Inflammatory macrophage treated with lipopolysaccharide for 1 hour (primary cell): ENCODE data around the gene MRPL51.

Experiments
- DNase-seq, 2 donors: peaks; one replicate each; pipeline ENCODE4 v3.0.0-alpha.2; 2020 to 2022

Gene MRPL51

DNA sequence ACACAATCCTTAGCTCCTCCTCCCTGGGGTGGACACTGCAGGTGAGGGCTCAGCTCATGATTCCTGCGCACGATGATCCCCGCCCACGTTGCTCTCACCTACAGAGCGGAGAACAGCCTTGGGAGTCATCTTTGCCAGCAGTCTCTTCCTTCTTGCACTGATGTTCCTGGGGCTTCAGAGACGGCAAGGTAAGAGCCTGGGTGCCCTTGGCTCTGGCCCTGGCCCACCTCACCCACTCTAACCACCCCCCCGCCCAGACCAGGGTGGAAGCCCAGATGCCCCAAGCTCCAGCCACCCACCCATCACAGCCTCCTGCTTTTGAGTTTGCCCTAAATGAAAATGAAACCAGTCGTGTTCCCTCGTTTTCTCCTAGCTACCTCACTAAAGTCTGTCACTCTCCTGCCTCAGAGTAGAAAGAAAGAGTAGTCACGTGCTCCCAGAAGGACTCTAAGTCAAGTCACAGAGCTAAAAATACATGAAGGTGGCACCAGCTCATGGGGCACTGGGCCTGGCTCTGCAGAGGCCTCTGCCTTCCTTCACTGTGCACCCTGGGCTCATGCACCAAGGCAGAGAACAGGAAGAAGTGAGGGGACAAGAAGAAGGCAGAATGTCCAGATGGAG is 32.2 kb downstream of the MRPL51 start:
- DNase-seq = peak in 1 of 2 donors; percentile 31

DNA sequence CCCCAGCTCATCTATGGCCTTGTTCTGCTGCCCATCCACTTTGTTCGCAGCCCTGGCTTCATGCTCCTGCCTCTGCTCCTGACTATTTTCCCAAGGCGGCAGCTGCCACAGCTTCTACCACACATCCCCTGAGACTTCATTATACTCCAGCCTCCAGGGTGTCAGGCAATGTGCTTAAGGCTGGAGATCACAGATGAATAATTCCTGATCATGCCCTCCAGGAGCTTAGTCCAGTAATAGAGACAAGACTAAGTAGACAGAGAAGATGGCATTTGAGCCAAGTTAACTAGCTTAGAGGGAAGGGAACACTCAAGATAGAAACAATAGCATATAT is 34.1 kb downstream of the MRPL51 start:
- no peak for DNase-seq

DNA sequence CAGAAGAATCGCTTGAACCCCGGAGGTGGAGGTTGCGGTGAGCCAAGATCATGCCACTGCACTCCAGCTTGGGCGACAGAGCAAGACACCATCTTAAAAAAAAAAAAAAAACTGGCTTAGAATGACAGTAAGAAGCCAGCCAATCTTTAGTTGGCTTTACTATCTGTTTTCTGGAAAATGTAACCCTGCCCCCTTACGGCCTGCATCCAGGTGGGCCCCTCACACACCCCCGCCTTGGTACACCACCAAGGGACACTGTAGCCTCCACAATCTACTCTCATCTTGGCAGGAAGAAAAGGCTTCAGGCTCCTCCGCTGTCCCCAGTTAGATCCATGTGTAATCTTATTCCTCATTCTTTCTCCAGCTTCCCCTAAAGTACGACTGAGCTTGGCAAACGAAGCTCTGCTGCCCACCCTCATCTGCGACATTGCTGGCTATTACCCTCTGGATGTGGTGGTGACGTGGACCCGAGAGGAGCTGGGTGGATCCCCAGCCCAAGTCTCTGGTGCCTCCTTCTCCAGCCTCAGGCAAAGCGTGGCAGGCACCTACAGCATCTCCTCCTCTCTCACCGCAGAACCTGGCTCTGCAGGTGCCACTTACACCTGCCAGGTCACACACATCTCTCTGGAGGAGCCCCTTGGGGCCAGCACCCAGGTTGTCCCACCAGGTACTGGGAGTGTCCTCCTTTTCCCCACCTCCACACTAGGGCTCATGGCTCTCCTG is 34.6 kb downstream of the MRPL51 start:
- no peak for DNase-seq

DNA sequence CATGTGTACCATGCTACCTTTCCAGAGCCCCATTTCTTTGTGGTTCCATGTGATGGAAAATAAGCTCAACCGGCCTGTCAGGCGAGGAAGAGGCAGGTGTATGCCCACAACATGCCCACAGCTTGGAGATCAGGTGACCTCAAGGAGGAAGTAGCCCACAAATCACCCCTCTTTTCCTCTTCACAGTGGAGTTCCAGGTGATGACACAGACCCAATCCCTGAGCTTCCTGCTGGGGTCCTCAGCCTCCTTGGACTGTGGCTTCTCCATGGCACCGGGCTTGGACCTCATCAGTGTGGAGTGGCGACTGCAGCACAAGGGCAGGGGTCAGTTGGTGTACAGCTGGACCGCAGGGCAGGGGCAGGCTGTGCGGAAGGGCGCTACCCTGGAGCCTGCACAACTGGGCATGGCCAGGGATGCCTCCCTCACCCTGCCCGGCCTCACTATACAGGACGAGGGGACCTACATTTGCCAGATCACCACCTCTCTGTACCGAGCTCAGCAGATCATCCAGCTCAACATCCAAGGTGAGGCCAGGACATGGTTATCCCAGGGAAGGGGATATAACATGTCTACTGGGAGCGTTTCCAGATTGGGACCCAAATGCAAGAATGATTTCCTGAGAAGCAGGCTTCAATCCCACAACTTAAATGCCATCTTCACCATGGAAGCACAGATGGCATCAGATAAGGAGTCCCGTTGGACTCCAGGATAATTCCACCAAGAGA is 35.7 kb downstream of the MRPL51 start:
- DNase-seq = no peak

DNA sequence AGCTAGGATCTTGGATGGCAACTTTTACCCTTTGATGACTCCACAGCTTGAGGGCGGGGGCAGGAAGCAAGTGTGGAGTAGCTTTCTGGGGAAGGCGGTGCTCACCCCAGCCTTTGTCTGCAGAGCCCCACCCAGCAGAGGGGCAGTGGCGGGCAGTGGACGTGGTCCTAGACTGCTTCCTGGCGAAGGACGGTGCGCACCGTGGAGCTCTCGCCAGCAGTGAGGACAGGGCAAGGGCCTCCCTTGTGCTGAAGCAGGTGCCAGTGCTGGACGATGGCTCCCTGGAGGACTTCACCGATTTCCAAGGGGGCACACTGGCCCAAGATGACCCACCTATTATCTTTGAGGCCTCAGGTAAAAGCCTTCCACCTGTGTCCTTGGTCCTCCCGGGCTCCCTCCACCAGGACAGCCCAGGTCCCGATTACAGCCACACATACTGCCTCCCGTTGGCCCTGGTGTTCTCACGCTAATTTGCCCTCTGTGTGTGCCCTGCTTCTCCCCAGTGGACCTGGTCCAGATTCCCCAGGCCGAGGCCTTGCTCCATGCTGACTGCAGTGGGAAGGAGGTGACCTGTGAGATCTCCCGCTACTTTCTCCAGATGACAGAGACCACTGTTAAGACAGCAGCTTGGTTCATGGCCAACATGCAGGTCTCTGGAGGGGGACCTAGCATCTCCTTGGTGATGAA is 40.0 kb downstream of the MRPL51 start:
- peak in 1 of 2 donors; percentile 56 for DNase-seq

DNA sequence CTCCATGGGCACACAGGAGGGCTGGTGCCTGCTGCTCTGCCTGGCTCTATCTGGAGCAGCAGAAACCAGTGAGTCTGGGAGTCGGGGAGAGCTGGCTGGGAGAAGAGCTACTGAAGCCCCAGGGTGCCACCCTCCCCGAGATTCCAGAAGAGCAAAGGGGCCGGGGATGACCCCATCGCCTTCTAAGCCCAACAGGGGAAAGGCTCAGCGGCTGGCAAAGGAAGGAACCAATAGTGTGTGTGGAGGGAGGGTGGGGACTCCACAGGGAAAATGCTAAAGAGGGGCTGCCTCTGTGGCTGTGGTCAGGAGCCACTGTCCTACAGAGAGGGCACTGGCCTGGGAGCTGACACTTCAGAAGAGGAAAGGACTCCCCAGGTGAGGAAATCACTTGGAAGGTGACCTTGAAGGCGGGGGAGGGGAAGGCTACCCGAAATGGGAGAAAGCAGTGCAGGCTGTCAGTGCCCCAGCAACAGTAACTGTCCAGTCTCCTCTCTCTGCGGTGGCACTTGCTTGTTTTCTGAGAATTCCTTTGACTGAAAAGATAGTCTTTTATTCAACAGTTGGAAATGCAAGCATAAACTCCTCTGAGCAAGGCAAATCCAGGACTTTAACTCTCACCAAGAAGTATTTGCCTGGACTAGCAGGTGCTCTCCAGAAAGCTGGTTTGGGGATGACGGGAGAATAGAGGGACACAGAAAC is 40.7 kb downstream of the MRPL51 start:
- DNase-seq = peak in 1 of 2 donors; percentile 19

DNA sequence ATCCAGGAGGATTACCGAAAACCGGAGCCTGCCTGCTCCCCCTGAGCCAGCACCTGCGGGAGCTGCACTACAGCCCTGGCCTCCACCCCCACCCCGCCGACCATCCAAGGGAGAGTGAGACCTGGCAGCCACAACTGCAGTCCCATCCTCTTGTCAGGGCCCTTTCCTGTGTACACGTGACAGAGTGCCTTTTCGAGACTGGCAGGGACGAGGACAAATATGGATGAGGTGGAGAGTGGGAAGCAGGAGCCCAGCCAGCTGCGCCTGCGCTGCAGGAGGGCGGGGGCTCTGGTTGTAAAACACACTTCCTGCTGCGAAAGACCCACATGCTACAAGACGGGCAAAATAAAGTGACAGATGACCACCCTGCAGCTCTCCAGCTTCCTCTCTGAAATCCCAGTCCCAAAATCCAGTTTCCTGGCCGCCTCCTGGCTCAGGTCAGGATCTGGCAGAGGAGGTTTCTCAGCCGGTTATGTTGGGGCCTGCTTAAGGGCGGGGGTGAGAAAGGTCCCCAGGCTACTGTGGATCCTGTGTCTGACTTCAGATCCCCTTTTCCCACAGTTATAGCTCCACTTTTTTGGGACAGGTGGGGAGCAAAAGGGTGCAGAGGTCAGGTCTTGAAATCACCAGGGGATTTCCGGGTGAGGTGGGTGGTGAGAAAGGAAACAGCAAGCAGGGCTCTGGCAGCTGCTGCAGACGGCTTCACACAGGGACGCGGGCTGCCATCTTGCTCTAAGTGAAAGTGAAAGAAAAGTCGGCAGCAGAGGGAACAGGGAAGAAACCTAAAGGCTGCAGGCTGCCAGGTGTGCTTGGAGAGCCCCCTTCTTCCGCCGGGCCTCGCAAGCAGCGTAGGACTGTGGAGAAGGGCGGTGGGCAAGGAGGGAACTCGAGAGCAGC is 41.5 kb downstream of the MRPL51 start, which contains the start of gene TAPBPL:
TSS of gene TAPBPL (plus strand) at position 695 of the 897 bp plus-strand sequence. CDS start 207 bp downstream, outside the sequence.
- peak; percentile 70 to 92 for DNase-seq

DNA sequence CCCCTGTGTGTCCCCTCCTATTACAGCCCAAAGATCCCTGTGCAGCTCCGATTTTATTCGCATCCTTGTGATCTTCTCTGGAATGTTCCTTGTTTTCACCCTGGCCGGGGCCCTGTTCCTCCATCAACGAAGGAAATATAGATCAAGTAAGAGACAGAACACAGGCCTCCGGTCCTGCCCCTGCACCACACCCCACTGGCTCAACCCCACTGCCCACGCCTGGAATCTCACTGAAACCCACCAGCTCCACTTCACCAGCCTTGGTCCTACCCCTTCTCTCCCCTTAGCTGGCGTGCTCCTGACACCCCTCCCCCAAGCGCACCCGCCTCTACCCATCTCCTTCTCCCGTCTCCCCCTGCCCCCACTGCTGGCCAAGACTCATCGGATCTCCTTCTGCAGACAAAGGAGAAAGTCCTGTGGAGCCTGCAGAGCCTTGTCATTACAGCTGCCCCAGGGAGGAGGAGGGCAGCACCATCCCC is 42.2 kb downstream of the MRPL51 start:
- no peak for DNase-seq

DNA sequence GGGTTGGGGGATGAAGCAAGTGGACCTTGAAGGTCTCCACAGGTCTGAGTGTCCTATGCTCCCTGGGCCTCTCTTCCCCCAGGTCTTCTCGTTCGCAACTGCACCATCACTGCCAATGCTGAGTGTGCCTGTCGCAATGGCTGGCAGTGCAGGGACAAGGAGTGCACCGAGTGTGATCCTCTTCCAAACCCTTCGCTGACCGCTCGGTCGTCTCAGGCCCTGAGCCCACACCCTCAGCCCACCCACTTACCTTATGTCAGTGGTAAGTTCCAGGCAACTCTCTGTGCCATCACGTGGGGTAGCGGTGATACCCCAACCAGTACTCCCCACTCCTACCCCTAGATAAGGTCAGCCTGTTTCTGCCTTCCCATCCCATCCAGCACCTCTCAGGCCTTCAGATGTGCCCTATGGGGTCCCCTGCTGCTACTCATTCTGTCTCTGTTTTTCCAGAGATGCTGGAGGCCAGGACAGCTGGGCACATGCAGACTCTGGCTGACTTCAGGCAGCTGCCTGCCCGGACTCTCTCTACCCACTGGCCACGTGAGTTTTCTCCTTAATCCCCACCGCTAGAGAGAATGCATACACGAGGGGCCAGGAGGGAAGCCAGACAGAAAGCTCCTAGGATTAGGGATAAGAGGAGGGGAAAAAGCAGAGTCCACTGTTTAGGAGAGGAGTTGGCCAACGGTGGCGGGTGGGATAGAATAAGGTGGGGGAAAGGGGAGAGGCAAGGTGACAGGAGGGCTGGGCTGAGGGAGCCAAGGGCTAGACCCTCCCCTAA is 42.8 kb downstream of the MRPL51 start:
- no peak for DNase-seq

DNA sequence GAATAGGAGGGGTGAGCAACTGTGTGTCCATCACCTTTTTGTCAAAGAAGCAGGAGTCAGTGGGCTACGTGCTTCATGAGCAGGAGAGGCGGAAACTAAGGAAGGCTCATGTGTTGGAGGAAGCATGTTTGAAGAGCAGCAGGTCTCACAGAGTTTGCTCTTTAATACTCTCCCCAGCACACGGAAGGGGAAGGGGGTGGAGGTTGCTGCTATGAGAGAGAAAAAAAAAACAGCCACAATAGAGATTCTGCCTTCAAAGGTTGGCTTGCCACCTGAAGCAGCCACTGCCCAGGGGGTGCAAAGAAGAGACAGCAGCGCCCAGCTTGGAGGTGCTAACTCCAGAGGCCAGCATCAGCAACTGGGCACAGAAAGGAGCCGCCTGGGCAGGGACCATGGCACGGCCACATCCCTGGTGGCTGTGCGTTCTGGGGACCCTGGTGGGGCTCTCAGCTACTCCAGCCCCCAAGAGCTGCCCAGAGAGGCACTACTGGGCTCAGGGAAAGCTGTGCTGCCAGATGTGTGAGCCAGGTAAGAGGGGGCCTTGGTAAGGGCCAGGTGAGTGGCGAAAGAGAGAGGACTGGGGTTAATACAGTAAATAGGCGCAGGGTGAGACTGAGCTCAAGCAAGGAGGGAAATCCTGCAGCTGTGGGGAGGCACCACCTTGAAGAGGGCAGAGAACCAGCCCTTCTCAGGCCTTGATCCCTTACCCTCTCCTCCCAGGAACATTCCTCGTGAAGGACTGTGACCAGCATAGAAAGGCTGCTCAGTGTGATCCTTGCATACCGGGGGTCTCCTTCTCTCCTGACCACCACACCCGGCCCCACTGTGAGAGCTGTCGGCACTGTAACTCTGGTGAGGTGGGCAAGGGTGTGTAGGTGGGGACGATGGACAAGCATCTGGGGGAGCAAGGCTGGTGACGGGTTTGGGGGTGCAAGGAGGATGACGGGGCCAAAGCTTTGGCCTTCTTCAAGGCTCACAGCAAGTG is 48.1 kb downstream of the MRPL51 start, which contains the start of gene CD27:
TSS of gene CD27 (plus strand) at position 252 of the 985 bp plus-strand sequence. CDS start at position 393, 141 bp downstream.
- no peak for DNase-seq

DNA sequence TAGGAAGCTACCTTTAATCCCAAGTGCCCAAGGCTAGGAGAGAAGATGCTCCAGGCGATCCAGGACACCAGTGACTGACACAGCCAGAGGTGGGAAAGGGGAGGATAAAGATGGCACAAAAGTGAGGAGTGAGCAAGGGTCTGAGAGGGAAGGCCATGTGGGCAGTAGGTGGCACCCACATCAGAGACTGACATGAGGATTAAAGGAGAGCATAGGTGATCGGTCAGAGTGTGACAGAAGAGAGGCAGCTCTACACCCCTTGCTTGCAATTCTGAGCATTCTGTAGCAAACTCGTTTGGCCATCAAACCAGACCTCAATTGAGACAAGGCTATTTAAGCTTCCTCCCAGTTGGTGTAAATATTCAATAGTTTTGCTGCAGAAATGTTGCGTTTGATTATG is 49.0 kb downstream of the MRPL51 start:
- no peak for DNase-seq

DNA sequence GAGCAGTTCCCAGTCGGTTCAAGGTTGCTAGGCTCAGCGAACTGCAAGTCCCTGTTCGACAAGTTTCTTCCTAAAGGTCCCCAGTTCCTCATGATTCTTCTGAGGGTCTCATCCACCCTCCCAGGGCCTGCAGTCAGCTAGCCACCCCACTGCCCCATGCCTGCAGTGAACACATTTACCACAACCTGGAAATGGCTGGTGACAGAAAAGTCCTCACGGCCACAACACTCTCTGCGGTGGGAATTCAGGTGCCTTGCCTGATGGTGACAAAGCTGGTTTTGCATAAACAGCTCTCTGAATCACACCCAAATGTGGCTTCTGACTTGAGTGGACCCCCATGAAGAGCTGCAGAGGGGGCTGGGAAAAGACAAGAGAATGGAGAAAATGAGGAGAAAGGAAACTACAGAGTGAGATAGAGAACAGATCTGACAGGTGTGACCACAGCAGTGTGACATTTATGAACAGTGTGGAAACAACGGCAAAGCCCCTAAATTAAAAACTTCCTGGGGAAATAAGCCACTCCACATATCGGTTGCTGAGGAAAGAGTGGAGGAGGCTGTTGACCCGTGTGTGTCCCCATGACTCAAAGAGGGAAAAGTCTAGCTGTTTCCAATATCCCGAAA is 49.6 kb downstream of the MRPL51 start:
- no peak for DNase-seq

DNA sequence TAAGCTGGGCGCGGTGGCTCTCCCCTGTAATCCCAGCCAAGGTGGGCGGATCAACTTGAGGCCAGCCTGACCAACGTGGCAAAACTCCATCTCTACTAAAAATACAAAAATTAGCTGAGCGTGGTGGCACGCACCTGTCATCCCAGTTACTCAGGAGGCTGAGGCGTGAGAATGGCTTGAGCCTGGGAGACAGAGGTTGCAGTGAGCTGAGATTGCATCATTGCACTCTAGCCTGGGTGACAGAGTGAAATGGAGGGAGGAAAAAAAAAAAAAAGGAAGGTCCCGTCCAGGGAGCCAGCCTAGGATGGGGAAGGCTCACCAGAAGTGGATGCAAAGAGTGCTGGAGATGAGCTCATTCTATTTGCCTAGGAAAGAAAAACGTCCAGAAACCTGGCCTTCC is 50.2 kb downstream of the MRPL51 start:
- DNase-seq = no peak
